Gastroesophageal sphincter (tissue), 3 donors: Measurements from ENCODE around the gene CAPN5.

ENCODE experiments used
- POLR2A ChIP-seq, 2 donors: fragments of 450-650 bp; IDR thresholded peaks; one replicate each; pipeline ENCODE4 v1.6.1; 2017; ENCODE audit warnings: antibody characterized with exemption in 2 of 2, mild to moderate bottlenecking in 2 of 2, moderate library complexity in 1 of 2
- TF ChIP-seq, protein P1 (sequence below), 4 experiments: fragments of 200-600 bp in 2 of 4; fragments of 450-650 bp in 2 of 4; sonication (generic) in 1 of 4; IDR thresholded peaks; one replicate each; pipeline ENCODE4 v1.5.1; 2017 to 2019; ENCODE audit warnings: antibody characterized with exemption in 4 of 4, mild to moderate bottlenecking in 2 of 4, moderate library complexity in 2 of 4

DNA sequence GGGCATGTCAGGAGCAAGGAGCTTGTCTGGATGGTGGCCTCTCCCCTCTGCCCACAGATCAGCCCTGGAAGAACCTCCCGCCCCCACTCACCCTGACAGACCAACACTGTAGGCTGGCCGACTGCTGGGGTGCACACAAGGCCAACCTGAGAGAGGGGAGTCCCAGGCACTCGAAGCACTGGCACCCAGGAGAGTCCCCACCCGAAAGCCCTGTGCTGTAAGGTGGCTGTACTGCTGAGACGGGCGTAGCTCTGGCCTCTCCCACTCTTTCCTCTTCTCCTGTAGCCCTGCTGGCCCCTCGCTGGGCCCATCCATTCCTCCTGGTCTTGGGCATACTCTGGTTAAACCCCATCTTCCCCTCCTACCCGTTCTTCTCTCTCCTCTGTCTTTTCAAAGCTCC is 101.0 kb downstream of the CAPN5 start:
- TF ChIP-seq, protein P1, sequence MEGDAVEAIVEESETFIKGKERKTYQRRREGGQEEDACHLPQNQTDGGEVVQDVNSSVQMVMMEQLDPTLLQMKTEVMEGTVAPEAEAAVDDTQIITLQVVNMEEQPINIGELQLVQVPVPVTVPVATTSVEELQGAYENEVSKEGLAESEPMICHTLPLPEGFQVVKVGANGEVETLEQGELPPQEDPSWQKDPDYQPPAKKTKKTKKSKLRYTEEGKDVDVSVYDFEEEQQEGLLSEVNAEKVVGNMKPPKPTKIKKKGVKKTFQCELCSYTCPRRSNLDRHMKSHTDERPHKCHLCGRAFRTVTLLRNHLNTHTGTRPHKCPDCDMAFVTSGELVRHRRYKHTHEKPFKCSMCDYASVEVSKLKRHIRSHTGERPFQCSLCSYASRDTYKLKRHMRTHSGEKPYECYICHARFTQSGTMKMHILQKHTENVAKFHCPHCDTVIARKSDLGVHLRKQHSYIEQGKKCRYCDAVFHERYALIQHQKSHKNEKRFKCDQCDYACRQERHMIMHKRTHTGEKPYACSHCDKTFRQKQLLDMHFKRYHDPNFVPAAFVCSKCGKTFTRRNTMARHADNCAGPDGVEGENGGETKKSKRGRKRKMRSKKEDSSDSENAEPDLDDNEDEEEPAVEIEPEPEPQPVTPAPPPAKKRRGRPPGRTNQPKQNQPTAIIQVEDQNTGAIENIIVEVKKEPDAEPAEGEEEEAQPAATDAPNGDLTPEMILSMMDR (IDR thresholded peaks at IDR 0.05): no peak
- no peak for TF ChIP-seq POLR2A (IDR thresholded peaks at IDR 0.05)
